GM19395 (cell line): ENCODE data around the gene IKZF1.

ENCODE experiments used
- ATAC-seq: cut with Tn5 transposase; IDR thresholded peaks from one replicate; pipeline ENCODE4 v1.9.1; 2021; ENCODE audit warnings: mild to moderate bottlenecking, moderate library complexity; ENCODE audit not compliant: unreplicated experiment

The IKZF1 gene

GRCh38 chr7:50351267-50351666 is 46.8 kb downstream of the IKZF1 start:
- ATAC-seq, result no peak

GRCh38 chr7:50352282-50352681 is 47.8 kb downstream of the IKZF1 start:
- peak; percentile 85 for ATAC-seq

- ATAC-seq, result no peak
Measured at GRCh38 chr7:50352751-50353150, 48.2 kb downstream of the IKZF1 start.

- no peak for ATAC-seq
Measured at GRCh38 chr7:50353201-50353600, 48.7 kb downstream of the IKZF1 start.

GRCh38 chr7:50353894-50354595 is 49.5 kb downstream of the IKZF1 start:
- no peak for ATAC-seq

GRCh38 chr7:50355817-50356178 is 51.3 kb downstream of the IKZF1 start:
- ATAC-seq, result no peak

GRCh38 chr7:50356212-50356944 is 51.9 kb downstream of the IKZF1 start:
- ATAC-seq, result no peak

GRCh38 chr7:50356945-50357268 is 52.4 kb downstream of the IKZF1 start:
- ATAC-seq, result no peak

GRCh38 chr7:50357426-50357825 is 52.9 kb downstream of the IKZF1 start:
- ATAC-seq, result no peak

GRCh38 chr7:50358041-50358705 is 53.7 kb downstream of the IKZF1 start:
- ATAC-seq, result no peak

GRCh38 chr7:50358779-50359178 is 54.3 kb downstream of the IKZF1 start:
- no peak for ATAC-seq

GRCh38 chr7:50359258-50359994 is 54.9 kb downstream of the IKZF1 start:
- ATAC-seq, result no peak

- no peak for ATAC-seq
Measured at GRCh38 chr7:50359995-50360925, 55.7 kb downstream of the IKZF1 start.

GRCh38 chr7:50362142-50362541 is 57.6 kb downstream of the IKZF1 start:
- no peak for ATAC-seq

- no peak for ATAC-seq
Measured at GRCh38 chr7:50362712-50363282, 58.3 kb downstream of the IKZF1 start.

GRCh38 chr7:50363327-50364060 is 59.0 kb downstream of the IKZF1 start:
- ATAC-seq, result no peak

GRCh38 chr7:50364645-50365044 is 60.1 kb downstream of the IKZF1 start:
- no peak for ATAC-seq

- no peak for ATAC-seq
Measured at GRCh38 chr7:50366311-50366710, 61.8 kb downstream of the IKZF1 start.

GRCh38 chr7:50367100-50367499 is 62.6 kb downstream of the IKZF1 start:
- no peak for ATAC-seq
